Kasumi-1 (cell line): ENCODE results near the gene USP17L18.
"Not testable (repeated sequence)": the region's sequence is repeated elsewhere in the genome, so short reads cannot be mapped to it uniquely, and the experiment has no call there.

ENCODE experiments used
- DNase-seq, 2 experiments: peaks; one replicate each; lab custom pipeline; 2025; lab: John Stamatoyannopoulos, UW

The USP17L18 gene

GRCh38 chr4:9247953-9248680 lies at the start of gene USP17L18:
Gene USP17L18, plus strand, starts transcription at chr4:9248630. Its CDS starts 0 bp downstream, at chr4:9248630.
- DNase-seq, result not testable (repeated sequence)

GRCh38 chr4:9210357-9210756 lies 38.1 kb upstream of the USP17L18 start, which contains the start of gene USP17L10:
Gene USP17L10, plus strand, starts transcription at chr4:9210657. Its CDS starts 0 bp downstream, at chr4:9210657.
- DNase-seq, result not testable (repeated sequence)

GRCh38 chr4:9214701-9215100 lies 33.7 kb upstream of the USP17L18 start:
- not testable (repeated sequence) for DNase-seq

GRCh38 chr4:9215105-9215504 lies 33.3 kb upstream of the USP17L18 start, which contains the start of gene USP17L11:
Gene USP17L11, plus strand, starts transcription at chr4:9215405. Its CDS starts 0 bp downstream, at chr4:9215405.
- DNase-seq, result not testable (repeated sequence)

- not testable (repeated sequence) for DNase-seq
Observed at GRCh38 chr4:9219852-9220251, 28.6 kb upstream of the USP17L18 start, which contains the start of gene USP17L12. Gene USP17L12, plus strand, starts transcription at chr4:9220152. Its CDS starts 0 bp downstream, at chr4:9220152.

- not testable (repeated sequence) for DNase-seq
Observed at GRCh38 chr4:9224596-9224995, 23.8 kb upstream of the USP17L18 start, which contains the start of gene USP17L13. Gene USP17L13, plus strand, starts transcription at chr4:9224896. Its CDS starts 0 bp downstream, at chr4:9224896.

- not testable (repeated sequence) for DNase-seq
Observed at GRCh38 chr4:9230249-9230648, 18.2 kb upstream of the USP17L18 start.

GRCh38 chr4:9234085-9234484 lies 14.3 kb upstream of the USP17L18 start, which contains the start of gene USP17L15:
Gene USP17L15, plus strand, starts transcription at chr4:9234385. Its CDS starts 0 bp downstream, at chr4:9234385.
- DNase-seq, result not testable (repeated sequence)

GRCh38 chr4:9238461-9238860 lies 10.0 kb upstream of the USP17L18 start:
- DNase-seq, result not testable (repeated sequence)

- DNase-seq, result not testable (repeated sequence)
Observed at GRCh38 chr4:9243579-9243978, 4.9 kb upstream of the USP17L18 start, which contains the start of gene USP17L17. Gene USP17L17, plus strand, starts transcription at chr4:9243879. Its CDS starts 0 bp downstream, at chr4:9243879.

GRCh38 chr4:9253078-9253477 lies 4.6 kb downstream of the USP17L18 start, which contains the start of gene USP17L19:
Gene USP17L19, plus strand, starts transcription at chr4:9253378. Its CDS starts 0 bp downstream, at chr4:9253378.
- not testable (repeated sequence) for DNase-seq

- DNase-seq, result not testable (repeated sequence)
Observed at GRCh38 chr4:9257824-9258223, 9.4 kb downstream of the USP17L18 start, which contains the start of gene USP17L20. Gene USP17L20, plus strand, starts transcription at chr4:9258124. Its CDS starts 0 bp downstream, at chr4:9258124.

- not testable (repeated sequence) for DNase-seq
Observed at GRCh38 chr4:9262572-9262971, 14.1 kb downstream of the USP17L18 start, which contains the start of gene USP17L21. Gene USP17L21, plus strand, starts transcription at chr4:9262872. Its CDS starts 0 bp downstream, at chr4:9262872.

GRCh38 chr4:9267319-9267718 lies 18.9 kb downstream of the USP17L18 start, which contains the start of gene USP17L22:
Gene USP17L22, plus strand, starts transcription at chr4:9267619. Its CDS starts 0 bp downstream, at chr4:9267619.
- DNase-seq, result not testable (repeated sequence)

- DNase-seq, result not testable (repeated sequence)
Observed at GRCh38 chr4:9271719-9272118, 23.3 kb downstream of the USP17L18 start.
